SK-N-SH treated with all-trans-retinoic acid at 6 μM for 48 hours (cell line): ENCODE data around the gene SHANK3.

ENCODE experiments used
- CREB5 ChIP-seq: fragments of 250-450 bp; sonication (Bioruptor Pico); IDR thresholded peaks from 2 replicates; pipeline ENCODE4 v1.5.1; 2020; ENCODE audit warnings: low read depth, mild to moderate bottlenecking, moderate library complexity
- CSDC2 ChIP-seq: fragments of 250-450 bp; sonication (Bioruptor Pico); IDR thresholded peaks from 2 replicates; pipeline ENCODE4 v1.5.0; 2020; ENCODE audit warnings: mild to moderate bottlenecking, moderate library complexity
- PATZ1 ChIP-seq: fragments of 250-450 bp; sonication (Bioruptor Pico); IDR thresholded peaks from 2 replicates; pipeline ENCODE4 v1.8.0; 2020; ENCODE audit warnings: mild to moderate bottlenecking, moderate library complexity, borderline replicate concordance
- POU6F1 ChIP-seq: fragments of 250-450 bp; sonication (Bioruptor Pico); IDR thresholded peaks from 2 replicates; pipeline ENCODE4 v1.8.0; 2021; ENCODE audit warnings: low read depth, mild to moderate bottlenecking, moderate library complexity, borderline replicate concordance
- ZC3H10 ChIP-seq: fragments of 250-450 bp; sonication (Bioruptor Pico); IDR thresholded peaks from 2 replicates; pipeline ENCODE4 v1.5.1; 2021; ENCODE audit warnings: mild to moderate bottlenecking, moderate library complexity
- ZFP3 ChIP-seq: fragments of 250-450 bp; sonication (Bioruptor Pico); IDR thresholded peaks from 2 replicates; pipeline ENCODE4 v1.5.0; 2020; ENCODE audit warnings: mild to moderate bottlenecking, moderate library complexity
- ZNF565 ChIP-seq: fragments of 450-650 bp; formaldehyde crosslinking; conservative IDR thresholded peaks from 2 replicates; pipeline ENCODE4 v1.5.0; 2020; ENCODE audit warnings: low read depth, mild to moderate bottlenecking, moderate library complexity

GRCh38 chr22:50718352-50718709 lies 45.7 kb downstream of the SHANK3 start:
- TF ChIP-seq POU6F1 (CRISPR knock-in tag) (no peak), ZC3H10 (CRISPR knock-in tag) (no peak), ZNF565 (CRISPR knock-in tag) (no peak), PATZ1 (no peak), CREB5 (CRISPR knock-in tag) (no peak), CSDC2 (CRISPR knock-in tag) (no peak), ZFP3 (CRISPR knock-in tag) (no peak)
